ENCODE results near the gene CENPN.

The CENPN gene

DNA sequence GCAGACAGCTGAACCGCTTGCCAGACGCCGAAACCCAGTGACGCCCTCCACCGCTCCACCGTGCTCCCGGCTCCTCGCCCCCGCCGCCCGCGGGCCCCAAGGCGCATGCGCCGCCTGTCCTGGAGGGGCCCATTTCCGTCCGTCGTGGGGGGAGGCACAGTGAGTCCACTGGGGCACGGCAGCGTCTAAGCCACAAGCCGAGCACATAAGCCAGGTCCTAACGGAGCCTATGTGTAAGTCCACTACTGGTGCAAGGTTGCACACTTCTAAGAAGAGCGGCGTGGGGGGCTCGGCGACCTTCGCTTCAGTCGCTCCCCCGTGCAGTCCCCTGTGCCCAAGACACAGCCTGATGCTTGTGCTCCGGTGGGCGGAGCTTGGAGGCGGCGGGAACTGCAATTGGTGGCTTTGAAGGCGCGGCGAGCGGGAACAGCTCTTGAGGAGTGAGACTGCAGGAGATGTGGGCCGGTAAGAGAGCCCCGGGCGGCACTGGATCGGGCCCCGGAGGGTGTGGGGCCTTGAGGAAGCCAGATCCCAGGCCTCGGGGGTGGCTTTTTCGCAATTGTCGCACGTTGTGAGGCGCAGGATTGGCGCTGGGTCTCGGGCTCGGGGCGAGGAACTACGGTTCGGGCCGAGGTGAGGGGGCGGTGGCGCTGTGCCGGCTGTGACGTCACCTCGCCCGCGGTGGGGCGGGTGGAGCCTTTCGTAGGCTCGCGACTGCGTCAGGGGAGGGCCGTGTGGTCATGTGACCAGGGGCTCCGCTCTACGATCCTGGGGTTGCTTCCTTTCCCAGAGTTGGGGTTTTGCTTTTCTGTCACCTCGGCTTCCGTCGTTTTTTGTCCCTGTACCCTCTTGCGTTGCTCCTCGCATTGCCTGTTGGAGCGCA is at the start of gene CENPN, which contains the start of gene CMC2:
Gene CENPN (plus strand): TSS at position 402 of the 883 bp plus-strand sequence. CDS start 4,726 bp downstream, outside the sequence.
Gene CMC2 (minus strand): TSS at position 73 of the 883 bp plus-strand sequence. CDS start 9,491 bp downstream, outside the sequence.
- DNase-seq = peak; percentile 88

DNA sequence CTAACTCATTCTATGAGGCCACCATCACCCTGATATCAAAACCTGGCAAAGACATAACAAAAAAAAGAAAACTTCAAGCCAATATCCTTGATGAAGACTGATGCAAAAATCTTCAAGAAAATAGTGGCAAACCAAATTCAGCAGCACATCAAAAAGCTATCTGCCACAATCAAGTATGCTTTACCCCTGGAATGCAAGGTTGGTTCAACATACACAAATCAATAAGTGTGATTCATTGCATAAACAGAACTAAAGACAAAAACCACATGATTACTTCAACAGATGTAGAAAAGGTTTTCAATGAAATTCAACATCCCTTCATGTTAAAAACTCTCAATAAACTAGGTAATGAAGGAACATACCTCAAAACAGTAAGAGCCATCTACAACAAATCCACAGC is 48.7 kb upstream of the CENPN start:
- DNase-seq = no peak

GRCh38 chr16:80962879-80963278 is 44.1 kb upstream of the CENPN start:
- no peak for DNase-seq

DNA sequence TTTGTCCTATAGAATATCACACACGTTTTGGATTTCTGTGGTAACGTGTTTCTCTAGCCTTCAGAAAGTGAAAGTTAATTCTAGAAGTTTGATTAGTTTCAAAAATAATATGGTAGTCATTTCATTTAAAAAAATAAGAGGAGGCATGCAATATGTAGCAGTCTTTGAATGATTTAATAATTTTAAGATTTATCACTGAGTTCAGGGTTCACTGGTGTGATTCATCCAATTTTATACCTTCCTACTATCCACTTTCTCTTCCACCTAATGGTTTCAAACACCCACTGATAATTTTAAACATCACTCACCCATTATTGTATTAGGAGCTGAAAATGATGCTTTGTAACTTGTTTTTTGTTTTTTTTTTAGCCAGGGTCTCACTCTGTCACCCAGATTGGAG is 42.7 kb upstream of the CENPN start:
- DNase-seq = no peak

DNA sequence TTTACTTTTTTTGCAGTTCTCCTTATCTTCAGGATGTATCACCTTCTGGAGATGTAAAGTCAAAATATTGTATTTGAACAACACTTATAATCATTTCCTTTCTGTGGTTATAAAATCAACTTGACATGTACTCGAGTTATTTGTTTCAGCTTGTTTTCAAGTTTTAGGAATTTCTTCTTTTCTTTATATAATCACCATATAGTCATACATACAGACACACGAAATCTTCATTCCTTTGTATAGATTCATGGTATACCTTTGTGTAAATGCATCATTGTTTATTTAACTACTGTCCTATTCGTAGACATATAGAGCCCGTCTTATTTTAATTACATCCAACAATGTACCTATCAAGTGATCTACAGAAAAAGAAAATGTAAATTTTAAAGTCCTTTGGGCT is 40.4 kb upstream of the CENPN start:
- DNase-seq = no peak

DNA sequence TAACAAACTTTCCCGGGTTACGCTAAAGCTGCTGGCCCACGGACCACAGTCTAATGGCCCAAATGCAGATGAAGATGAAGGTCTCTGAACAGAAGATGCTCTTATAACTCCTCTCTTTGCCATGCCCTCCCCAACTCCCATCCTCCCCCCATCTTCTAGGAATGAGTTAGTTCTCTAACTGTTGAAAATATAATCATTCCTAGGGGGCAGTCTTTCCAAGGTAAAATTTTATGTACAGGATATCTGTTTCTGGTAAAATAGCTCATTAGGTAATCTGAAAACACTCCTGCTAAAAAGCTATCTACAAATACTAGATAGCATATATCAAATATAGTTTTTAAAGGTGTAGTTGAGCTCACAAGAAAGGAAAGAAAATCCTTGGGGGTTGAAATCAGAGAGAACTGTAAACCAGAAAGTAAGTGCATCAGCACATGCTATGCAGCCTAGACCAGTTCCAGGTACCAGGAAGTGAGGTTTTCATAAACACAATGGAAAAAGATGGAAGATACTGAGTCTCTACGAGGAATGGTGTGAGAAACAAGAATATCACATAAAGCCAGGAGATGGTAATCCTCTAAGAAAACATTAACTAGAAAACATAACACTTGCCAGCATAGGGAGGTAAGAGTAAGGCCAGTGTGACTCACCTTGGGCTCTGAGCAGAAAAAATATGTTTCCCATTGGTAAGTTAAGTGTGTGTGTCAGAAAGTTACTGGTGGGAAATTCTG is 38.5 kb upstream of the CENPN start:
- DNase-seq = no peak

- DNase-seq = no peak
Observed at GRCh38 chr16:80969114-80969484, 37.9 kb upstream of the CENPN start.

DNA sequence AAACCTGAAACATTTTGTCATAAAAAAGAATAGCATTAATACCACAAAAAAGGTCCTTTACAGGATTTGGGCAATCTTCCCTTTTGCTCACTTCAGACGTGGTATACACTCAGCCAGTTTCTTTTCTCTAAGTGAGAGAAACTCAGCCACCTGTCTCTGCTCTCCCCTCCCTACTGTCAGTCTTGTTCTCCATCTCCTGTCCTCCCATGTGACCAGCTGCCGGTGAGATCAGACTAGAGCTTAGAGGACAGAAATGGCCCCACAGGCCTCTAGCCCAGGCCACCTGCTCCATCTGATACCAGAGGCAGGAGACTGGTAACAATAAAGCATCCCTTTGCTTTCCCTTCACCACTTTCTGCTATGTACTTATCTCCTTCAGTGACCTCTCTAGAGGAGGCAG is 35.2 kb upstream of the CENPN start:
- DNase-seq = no peak

GRCh38 chr16:80972611-80973010 is 34.4 kb upstream of the CENPN start:
- no peak for DNase-seq

- DNase-seq = no peak
Observed at GRCh38 chr16:80973991-80974390, 33.0 kb upstream of the CENPN start.

DNA sequence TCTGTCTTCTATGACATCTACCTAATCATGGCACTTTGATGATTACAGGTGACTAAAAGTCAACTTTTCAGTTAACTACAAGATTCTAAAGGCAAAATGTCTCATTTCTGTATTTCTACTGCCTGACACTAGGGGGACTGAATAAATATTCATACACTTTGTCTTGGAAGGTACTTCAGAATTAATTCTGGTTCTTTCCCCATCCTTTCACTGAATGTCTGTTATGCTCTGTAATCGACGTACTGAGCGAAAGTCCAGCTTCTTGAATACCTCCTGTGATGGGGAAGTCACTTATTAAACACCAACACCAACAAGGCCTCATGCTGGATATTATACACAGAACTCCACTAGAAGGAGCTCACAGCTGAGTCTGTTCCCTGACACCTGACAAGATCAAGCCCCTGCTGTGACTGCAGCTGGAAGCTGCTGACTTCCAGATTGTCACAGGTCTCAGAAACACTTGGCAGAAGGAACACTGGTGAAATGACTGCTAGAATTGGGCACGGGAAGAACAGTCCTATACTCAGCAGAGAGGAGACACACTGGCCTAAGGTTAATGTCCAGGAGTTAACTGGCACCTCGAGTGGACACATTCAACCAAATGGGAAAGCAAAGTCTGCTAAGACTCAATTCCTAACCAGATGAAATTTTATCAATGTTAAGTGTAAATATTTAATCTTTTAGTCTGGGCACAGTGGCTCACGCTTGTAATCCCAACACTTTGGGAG is 32.2 kb upstream of the CENPN start:
- no peak for DNase-seq

DNA sequence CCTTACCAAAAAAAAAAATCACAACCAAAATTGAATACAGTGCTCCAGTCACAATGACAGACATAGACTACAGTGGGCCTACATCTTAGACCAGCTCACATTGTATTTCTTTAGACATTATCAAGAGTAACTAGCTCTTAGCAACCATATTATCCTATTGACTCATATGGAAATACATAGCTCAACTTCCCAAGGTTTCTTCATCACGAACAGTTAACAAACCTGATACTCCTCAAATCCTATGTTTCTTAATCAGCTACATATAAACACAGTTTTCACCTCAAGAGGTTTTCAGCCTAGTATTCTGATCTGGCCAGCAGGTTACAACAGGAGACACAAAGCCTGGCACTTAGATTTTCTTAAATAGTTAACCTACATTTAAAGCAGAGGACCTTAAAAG is 30.1 kb upstream of the CENPN start:
- DNase-seq = no peak

GRCh38 chr16:80981103-80981502 is 25.9 kb upstream of the CENPN start:
- no peak for DNase-seq

DNA sequence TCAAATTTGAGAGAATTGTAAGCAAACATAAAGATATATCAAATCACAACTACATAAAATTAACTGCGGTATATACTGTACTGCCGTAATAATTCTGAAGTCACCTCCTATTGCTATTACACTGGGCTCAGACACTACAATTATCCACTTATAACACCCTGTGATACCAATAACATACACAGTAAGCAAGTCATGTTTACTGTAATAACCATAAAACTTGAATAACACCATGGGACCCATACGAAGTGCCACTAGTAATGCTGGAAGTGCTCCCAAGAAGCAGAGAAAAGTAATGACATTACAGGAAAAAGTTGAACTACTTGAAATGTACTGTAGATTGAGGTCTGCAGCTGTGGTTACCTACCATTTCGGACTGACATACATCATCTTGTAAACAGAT is 24.4 kb upstream of the CENPN start:
- peak; percentile 36 for DNase-seq

DNA sequence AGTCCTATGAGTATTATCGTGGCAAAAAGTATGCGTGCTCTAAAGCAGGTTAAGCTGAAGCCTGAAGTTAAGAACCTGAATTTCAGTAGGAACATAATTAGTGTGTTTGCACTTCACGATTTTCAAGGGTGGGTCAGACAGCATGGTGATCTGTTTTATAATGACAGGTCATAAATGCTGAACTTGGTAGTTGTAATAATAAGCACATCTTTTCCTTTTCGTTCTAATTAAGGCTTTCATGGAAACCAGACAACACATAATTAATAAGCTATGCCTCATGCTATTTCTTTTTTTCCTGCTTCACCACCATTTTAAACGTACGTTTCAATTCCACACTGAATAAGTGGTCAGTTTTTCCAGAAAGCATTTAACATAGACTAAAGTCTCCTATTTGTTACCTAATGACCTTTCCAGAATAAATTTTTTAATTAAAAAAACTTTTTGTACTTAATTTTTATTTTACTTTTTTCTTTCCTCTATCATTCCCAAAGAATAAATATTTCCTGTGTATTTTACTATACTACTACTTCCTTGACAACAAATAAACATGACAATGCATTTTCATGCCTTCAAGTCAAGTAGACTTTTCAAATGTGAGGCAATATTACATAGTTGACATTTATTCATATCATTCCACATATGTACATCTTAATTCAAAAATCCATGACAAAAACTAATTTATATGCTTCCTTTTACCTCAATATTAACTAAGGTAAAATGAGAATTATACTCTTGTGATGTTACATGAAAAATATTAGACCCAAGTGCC is 22.7 kb upstream of the CENPN start:
- peak; percentile 60 for DNase-seq

GRCh38 chr16:80985611-80986010 is 21.4 kb upstream of the CENPN start:
- no peak for DNase-seq

- DNase-seq = no peak
Observed at GRCh38 chr16:80986557-80986956, 20.5 kb upstream of the CENPN start.

- DNase-seq = no peak
Observed at GRCh38 chr16:80988756-80989155, 18.3 kb upstream of the CENPN start.

- no peak for DNase-seq
Observed at GRCh38 chr16:80989801-80990200, 17.2 kb upstream of the CENPN start.

DNA sequence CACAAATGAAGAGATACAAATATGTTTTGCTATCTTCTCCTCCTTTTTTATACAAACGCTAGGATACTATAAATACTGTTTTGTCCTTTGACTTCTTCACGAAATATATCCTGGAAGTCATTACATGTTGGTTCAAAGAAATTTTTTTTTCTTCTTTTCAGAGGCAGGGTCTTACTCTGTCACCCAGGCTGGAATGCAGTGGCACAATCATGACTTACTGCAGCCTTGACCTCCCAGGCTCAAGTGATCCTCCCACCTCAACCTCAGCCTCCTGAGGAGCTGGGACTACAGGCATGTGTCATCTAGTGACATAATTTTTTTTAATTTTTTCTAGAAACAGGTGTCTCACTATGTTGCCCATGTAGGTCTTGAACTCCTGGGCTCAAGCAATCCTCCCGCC is 16.4 kb upstream of the CENPN start:
- no peak for DNase-seq

DNA sequence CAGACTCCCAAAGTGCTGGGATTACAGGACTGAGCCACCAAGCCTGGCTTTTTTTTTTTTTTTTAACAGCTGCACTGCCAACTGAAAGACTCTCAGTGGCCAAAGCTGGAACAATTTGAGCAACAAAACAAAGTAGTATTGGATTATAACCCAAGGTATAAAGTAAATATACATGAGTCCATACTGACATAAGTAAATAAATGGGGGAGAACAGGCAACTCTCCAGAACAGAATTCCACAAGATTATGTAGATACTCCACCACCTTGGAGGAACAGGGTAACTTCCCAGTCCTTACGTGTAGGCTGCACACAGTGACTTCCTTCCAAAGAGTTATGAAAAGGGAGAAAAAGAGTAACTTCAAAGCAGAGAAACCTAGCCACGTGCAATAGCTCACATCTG is 16.0 kb upstream of the CENPN start:
- no peak for DNase-seq

DNA sequence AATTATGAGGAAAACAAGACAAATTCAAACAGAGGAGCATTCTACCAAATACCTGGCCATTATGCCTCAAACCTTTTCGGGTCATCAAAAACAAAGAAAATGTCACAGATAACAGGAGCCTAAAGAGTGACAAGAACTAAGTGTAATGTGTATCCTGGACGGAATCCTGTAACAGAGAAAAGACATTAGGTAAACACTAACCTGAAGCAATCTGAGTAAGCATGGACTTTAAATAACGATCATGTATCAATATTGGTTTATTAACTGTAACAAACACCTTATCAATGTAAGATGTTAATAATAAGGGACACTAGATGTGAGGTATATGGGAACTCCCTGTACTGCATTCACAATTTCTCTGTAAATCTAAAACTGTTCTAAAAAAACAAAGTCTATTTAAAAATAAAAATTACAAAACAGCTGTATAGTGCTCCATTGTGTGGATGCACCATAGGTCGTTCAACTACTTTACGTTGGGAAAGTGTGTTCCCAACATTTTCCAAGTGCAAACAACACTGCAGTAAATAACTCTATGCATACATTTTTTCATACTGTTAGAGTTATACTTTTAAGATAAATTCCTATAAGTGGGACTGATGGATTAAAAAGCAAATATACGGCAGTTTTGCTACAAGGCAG is 15.1 kb upstream of the CENPN start:
- no peak for DNase-seq
